HepG2 (cell line): Measurements from ENCODE around the gene ARF4. TPM values are rescaled to one million over a fixed set of nuclear protein-coding genes. Genes with fewer than 3 reads are reported as not detected.

Experiments
- CREB1 ChIP-seq, 2 experiments: fragments of 450-650 bp in 1 of 2; IDR thresholded peaks; 2 replicates each; pipeline ENCODE4 v1.6.1; 2016 to 2017; ENCODE audit warnings: control low read depth in 1 of 2, mild to moderate bottlenecking in 1 of 2, missing compliant biosample characterization in 1 of 2, missing genetic modification characterization in 1 of 2
- RARA ChIP-seq: IDR thresholded peaks from 2 replicates; pipeline ENCODE4 v1.6.1; 2016; ENCODE audit warnings: missing genetic modification reagents, missing compliant biosample characterization
- RFXAP ChIP-seq: sonication (generic); formaldehyde crosslinking; IDR thresholded peaks from 2 replicates; pipeline ENCODE4 v1.4.0; 2020; ENCODE audit warnings: missing genetic modification reagents, borderline replicate concordance
- SIX4 ChIP-seq: sonication (generic); formaldehyde crosslinking; IDR thresholded peaks from 2 replicates; pipeline ENCODE4 v1.4.0; 2020; ENCODE audit warnings: missing genetic modification reagents
- ZBTB1 ChIP-seq: sonication (generic); formaldehyde crosslinking; IDR thresholded peaks from 2 replicates; pipeline ENCODE4 v1.4.0; 2020; ENCODE audit warnings: missing genetic modification reagents, borderline replicate concordance
- ZNF333 ChIP-seq: sonication (generic); formaldehyde crosslinking; IDR thresholded peaks from 2 replicates; pipeline ENCODE4 v1.4.0; 2020; ENCODE audit warnings: mild to moderate bottlenecking, missing genetic modification reagents, borderline replicate concordance
- ZNF773 ChIP-seq: sonication (generic); formaldehyde crosslinking; IDR thresholded peaks from 2 replicates; pipeline ENCODE4 v1.4.0; 2020; ENCODE audit warnings: missing genetic modification reagents, borderline replicate concordance
- polyA plus RNA-seq, 8 experiments: library from polyadenylated mRNA; depleted of rRNA in 3 of 8; stranded (reverse) in 7 of 8; unstranded in 1 of 8; fragments of >200 nt; fragmentation: Illumina TruSeq in 4 of 8; extraction: Trizol in 4 of 8; gene quantifications; 2 replicates each; pipeline versions ENCODE4 v1.2.1 to v1.2.3, GENCODE V29; 2011 to 2016; ENCODE audit warnings: low read depth in 4 of 8, missing spikeins in 1 of 8, mixed read lengths in 1 of 8; ENCODE audit not compliant: insufficient read depth in 1 of 8
- total RNA-seq, 5 experiments: library from RNA; depleted of rRNA; stranded (reverse); fragments of >200 nt; fragmentation: Illumina TruSeq; extraction: Trizol; gene quantifications; 2 replicates each; pipeline ENCODE4 v1.2.3, GENCODE V29; 2016; ENCODE audit warnings: low read depth in 1 of 5
- TF ChIP-seq, protein P1 (sequence below): sonication (generic); formaldehyde crosslinking; IDR thresholded peaks from 2 replicates; pipeline ENCODE4 v1.5.0; 2020; ENCODE audit warnings: missing genetic modification reagents
- TF ChIP-seq, protein P2 (sequence below): sonication (generic); formaldehyde crosslinking; IDR thresholded peaks from 2 replicates; pipeline ENCODE4 v1.8.0; 2023; ENCODE audit warnings: mild to moderate bottlenecking, missing genetic modification reagents
- TF ChIP-seq, protein P3 (sequence below): sonication (generic); formaldehyde crosslinking; IDR thresholded peaks from 2 replicates; pipeline ENCODE4 v1.8.0; 2022; ENCODE audit warnings: mild to moderate bottlenecking, missing genetic modification reagents, moderate library complexity
- TF ChIP-seq, protein P4 (sequence below): sonication (generic); formaldehyde crosslinking; IDR thresholded peaks from 2 replicates; pipeline ENCODE4 v1.4.0; 2020; ENCODE audit warnings: mild to moderate bottlenecking, missing genetic modification reagents
- TF ChIP-seq, protein P5 (sequence below): sonication (generic); formaldehyde crosslinking; IDR thresholded peaks from 2 replicates; pipeline ENCODE4 v1.5.0; 2020; ENCODE audit warnings: missing genetic modification reagents
- TF ChIP-seq, protein P6 (sequence below): sonication (generic); formaldehyde crosslinking; conservative IDR thresholded peaks from 2 replicates; pipeline ENCODE4 v1.8.0; 2022; ENCODE audit warnings: low read depth, missing genetic modification reagents

ARF4 gene
- total and polyA plus RNA-seq, 2 of the 13 experiments (the other 11 are each of a cell fraction or from before 2014, with no cell fraction given), result 184 to 250 TPM

DNA sequence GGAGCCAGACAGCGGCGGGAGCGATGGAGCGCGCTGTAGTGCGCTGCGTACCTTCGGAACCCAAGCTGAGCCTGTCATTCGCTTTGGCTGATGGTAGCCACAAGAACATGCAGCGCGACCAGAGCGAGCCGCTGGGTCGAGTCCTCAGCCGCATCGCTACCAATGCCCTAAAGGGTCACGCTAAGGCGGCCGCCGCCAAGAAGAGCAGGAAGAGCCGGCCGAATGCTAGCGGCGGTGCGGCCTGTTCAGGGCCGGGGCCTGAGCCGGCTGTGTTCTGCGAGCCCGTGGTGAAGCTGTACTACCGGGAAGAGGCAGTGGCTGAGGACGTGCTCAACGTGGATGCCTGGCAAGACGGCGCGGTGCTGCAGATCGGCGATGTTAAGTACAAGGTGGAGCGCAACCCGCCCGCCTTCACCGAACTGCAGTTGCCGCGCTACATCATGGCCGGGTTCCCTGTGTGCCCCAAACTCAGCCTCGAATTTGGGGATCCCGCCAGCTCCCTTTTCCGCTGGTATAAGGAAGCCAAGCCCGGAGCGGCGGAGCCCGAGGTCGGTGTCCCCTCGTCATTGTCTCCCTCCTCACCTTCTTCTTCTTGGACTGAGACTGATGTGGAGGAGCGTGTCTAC, 40.6 kb downstream of the ARF4 start (continued):
- TF ChIP-seq, protein P1, sequence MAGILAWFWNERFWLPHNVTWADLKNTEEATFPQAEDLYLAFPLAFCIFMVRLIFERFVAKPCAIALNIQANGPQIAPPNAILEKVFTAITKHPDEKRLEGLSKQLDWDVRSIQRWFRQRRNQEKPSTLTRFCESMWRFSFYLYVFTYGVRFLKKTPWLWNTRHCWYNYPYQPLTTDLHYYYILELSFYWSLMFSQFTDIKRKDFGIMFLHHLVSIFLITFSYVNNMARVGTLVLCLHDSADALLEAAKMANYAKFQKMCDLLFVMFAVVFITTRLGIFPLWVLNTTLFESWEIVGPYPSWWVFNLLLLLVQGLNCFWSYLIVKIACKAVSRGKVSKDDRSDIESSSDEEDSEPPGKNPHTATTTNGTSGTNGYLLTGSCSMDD, result no peak
- TF ChIP-seq RARA (CRISPR knock-in tag) (no peak), RFXAP (CRISPR knock-in tag) (no peak), ZBTB1 (CRISPR knock-in tag) (no peak), CREB1 (IDR thresholded peaks at IDR 0.05) (no peak), CREB1 (CRISPR knock-in tag; IDR thresholded peaks at IDR 0.05) (no peak), ZNF773 (CRISPR knock-in tag) (no peak), SIX4 (CRISPR knock-in tag) (no peak), ZNF333 (peak; percentile 73; the same call in 1 of the 2 replicates)
- TF ChIP-seq, protein P2, sequence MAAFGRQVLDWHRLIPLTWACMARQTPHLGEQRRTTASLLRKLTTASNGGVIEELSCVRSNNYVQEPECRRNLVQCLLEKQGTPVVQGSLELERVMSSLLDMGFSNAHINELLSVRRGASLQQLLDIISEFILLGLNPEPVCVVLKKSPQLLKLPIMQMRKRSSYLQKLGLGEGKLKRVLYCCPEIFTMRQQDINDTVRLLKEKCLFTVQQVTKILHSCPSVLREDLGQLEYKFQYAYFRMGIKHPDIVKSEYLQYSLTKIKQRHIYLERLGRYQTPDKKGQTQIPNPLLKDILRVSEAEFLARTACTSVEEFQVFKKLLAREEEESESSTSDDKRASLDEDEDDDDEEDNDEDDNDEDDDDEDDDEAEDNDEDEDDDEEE (CRISPR knock-in tag), result no peak
- TF ChIP-seq, protein P3, sequence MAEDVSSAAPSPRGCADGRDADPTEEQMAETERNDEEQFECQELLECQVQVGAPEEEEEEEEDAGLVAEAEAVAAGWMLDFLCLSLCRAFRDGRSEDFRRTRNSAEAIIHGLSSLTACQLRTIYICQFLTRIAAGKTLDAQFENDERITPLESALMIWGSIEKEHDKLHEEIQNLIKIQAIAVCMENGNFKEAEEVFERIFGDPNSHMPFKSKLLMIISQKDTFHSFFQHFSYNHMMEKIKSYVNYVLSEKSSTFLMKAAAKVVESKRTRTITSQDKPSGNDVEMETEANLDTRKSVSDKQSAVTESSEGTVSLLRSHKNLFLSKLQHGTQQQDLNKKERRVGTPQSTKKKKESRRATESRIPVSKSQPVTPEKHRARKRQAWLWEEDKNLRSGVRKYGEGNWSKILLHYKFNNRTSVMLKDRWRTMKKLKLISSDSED (CRISPR knock-in tag), result no peak
- TF ChIP-seq, protein P4, sequence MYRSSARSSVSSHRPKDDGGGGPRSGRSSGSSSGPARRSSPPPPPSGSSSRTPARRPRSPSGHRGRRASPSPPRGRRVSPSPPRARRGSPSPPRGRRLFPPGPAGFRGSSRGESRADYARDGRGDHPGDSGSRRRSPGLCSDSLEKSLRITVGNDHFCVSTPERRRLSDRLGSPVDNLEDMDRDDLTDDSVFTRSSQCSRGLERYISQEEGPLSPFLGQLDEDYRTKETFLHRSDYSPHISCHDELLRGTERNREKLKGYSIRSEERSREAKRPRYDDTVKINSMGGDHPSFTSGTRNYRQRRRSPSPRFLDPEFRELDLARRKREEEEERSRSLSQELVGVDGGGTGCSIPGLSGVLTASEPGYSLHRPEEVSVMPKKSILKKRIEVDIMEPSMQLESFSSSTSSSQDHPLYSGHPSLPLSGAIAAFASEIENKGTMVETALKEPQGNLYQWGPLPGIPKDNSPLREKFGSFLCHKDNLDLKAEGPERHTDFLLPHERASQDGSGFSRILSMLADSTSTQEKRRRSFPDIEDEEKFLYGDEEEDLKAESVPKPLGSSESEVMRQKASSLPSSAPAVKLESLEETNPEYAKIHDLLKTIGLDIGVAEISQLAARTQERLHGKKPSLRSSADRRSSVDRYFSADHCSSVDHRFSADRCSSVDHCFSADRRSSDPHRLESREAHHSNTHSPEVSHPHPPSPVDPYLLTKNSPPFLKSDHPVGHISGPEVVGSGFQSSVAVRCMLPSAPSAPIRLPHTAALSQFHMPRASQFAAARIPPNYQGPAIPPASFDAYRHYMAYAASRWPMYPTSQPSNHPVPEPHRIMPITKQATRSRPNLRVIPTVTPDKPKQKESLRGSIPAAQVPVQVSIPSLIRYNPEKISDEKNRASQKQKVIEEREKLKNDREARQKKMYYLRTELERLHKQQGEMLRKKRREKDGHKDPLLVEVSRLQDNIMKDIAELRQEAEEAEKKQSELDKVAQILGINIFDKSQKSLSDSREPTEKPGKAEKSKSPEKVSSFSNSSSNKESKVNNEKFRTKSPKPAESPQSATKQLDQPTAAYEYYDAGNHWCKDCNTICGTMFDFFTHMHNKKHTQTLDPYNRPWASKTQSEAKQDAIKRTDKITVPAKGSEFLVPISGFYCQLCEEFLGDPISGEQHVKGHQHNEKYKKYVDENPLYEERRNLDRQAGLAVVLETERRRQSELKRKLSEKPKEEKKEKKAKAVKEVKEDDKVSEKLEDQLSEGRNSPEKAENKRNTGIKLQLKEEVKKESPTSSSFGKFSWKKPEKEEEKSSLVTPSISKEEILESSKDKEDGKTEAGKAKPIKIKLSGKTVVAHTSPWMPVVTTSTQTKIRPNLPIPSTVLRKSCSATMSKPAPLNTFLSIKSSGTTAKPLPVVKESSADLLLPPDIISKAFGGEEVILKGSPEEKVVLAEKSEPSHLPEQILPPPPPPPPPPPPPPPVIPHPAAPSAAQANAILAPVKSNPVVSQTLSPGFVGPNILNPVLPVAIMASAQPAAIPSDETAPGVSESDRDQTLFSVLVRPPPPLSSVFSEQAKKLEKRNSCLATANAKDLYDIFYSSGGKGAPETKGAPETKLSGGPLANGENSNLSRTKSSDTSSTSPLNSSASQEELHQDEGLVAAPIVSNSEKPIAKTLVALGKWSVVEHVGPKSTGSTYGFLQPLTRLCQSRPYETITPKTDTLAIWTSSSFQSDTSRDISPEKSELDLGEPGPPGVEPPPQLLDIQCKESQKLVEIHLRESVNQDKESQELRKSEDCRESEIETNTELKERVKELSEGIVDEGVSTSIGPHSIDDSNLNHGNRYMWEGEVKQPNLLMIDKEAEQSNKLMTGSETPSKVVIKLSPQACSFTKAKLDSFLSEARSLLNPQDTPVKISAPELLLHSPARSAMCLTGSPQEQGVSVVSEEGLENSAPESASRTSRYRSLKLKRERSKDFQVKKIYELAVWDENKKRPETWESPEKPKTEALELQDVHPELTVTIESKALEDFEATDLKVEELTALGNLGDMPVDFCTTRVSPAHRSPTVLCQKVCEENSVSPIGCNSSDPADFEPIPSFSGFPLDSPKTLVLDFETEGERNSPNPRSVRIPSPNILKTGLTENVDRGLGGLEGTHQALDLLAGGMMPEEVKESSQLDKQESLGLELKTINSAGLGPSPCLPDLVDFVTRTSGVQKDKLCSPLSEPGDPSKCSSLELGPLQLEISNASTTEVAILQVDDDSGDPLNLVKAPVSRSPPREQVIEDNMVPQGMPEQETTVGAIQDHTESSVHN, result no peak
- TF ChIP-seq, protein P5, sequence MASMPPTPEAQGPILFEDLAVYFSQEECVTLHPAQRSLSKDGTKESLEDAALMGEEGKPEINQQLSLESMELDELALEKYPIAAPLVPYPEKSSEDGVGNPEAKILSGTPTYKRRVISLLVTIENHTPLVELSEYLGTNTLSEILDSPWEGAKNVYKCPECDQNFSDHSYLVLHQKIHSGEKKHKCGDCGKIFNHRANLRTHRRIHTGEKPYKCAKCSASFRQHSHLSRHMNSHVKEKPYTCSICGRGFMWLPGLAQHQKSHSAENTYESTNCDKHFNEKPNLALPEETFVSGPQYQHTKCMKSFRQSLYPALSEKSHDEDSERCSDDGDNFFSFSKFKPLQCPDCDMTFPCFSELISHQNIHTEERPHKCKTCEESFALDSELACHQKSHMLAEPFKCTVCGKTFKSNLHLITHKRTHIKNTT (CRISPR knock-in tag), result no peak
- TF ChIP-seq, protein P6, sequence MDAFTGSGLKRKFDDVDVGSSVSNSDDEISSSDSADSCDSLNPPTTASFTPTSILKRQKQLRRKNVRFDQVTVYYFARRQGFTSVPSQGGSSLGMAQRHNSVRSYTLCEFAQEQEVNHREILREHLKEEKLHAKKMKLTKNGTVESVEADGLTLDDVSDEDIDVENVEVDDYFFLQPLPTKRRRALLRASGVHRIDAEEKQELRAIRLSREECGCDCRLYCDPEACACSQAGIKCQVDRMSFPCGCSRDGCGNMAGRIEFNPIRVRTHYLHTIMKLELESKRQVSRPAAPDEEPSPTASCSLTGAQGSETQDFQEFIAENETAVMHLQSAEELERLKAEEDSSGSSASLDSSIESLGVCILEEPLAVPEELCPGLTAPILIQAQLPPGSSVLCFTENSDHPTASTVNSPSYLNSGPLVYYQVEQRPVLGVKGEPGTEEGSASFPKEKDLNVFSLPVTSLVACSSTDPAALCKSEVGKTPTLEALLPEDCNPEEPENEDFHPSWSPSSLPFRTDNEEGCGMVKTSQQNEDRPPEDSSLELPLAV, result no peak
